ENCODE results near the gene HEXD.

- TF ChIP-seq POLR2A (IDR thresholded peaks at IDR 0.05): no peak
- TF ChIP-seq, protein P1, sequence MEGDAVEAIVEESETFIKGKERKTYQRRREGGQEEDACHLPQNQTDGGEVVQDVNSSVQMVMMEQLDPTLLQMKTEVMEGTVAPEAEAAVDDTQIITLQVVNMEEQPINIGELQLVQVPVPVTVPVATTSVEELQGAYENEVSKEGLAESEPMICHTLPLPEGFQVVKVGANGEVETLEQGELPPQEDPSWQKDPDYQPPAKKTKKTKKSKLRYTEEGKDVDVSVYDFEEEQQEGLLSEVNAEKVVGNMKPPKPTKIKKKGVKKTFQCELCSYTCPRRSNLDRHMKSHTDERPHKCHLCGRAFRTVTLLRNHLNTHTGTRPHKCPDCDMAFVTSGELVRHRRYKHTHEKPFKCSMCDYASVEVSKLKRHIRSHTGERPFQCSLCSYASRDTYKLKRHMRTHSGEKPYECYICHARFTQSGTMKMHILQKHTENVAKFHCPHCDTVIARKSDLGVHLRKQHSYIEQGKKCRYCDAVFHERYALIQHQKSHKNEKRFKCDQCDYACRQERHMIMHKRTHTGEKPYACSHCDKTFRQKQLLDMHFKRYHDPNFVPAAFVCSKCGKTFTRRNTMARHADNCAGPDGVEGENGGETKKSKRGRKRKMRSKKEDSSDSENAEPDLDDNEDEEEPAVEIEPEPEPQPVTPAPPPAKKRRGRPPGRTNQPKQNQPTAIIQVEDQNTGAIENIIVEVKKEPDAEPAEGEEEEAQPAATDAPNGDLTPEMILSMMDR (IDR thresholded peaks at IDR 0.05): no peak
Measured at GRCh38 chr17:82400830-82401229, 17.3 kb upstream of the HEXD start.

All from uterus (tissue), 2 donors.